HG02678 (cell line): ENCODE measurements around the gene CISTR.

Experiments
- ATAC-seq: cut with Tn5 transposase; IDR thresholded peaks from one replicate; pipeline ENCODE4 v1.9.1; 2021; ENCODE audit warnings: mild to moderate bottlenecking, moderate library complexity; ENCODE audit not compliant: unreplicated experiment

Gene CISTR

GRCh38 chr12:53744751-53745150 is 7.0 kb downstream of the CISTR start:
- ATAC-seq: no peak

GRCh38 chr12:53744130-53744441 is 7.7 kb downstream of the CISTR start:
- no peak for ATAC-seq

- peak; percentile 60 for ATAC-seq
Measured at GRCh38 chr12:53743266-53744129, 8.3 kb downstream of the CISTR start.

- ATAC-seq: no peak
Measured at GRCh38 chr12:53740130-53740491, 11.7 kb downstream of the CISTR start.

GRCh38 chr12:53739214-53740129 is 12.3 kb downstream of the CISTR start:
- no peak for ATAC-seq

- no peak for ATAC-seq
Measured at GRCh38 chr12:53738406-53739213, 13.2 kb downstream of the CISTR start.

GRCh38 chr12:53737951-53738405 is 13.8 kb downstream of the CISTR start:
- ATAC-seq: no peak

GRCh38 chr12:53737093-53737808 is 14.5 kb downstream of the CISTR start:
- no peak for ATAC-seq

- no peak for ATAC-seq
Measured at GRCh38 chr12:53736592-53736991, 15.2 kb downstream of the CISTR start.

- ATAC-seq: no peak
Measured at GRCh38 chr12:53735556-53735955, 16.2 kb downstream of the CISTR start.

GRCh38 chr12:53734425-53734824 is 17.4 kb downstream of the CISTR start:
- ATAC-seq: no peak

- ATAC-seq: no peak
Measured at GRCh38 chr12:53733807-53734200, 18.0 kb downstream of the CISTR start.

- no peak for ATAC-seq
Measured at GRCh38 chr12:53733051-53733806, 18.6 kb downstream of the CISTR start.

GRCh38 chr12:53729644-53730043 is 22.1 kb downstream of the CISTR start:
- ATAC-seq: no peak

GRCh38 chr12:53728206-53728605 is 23.6 kb downstream of the CISTR start:
- no peak for ATAC-seq

- peak; percentile 99 for ATAC-seq
Measured at GRCh38 chr12:53727310-53728041, 24.3 kb downstream of the CISTR start, which contains the start of gene CALCOCO1. Gene CALCOCO1 (minus strand): TSS chr12:53727452. CDS start chr12:53725242, 2,210 bp downstream.

- peak; percentile 0 for ATAC-seq
Measured at GRCh38 chr12:53726946-53727309, 24.9 kb downstream of the CISTR start.

GRCh38 chr12:53726341-53726740 is 25.4 kb downstream of the CISTR start:
- ATAC-seq: no peak

- no peak for ATAC-seq
Measured at GRCh38 chr12:53725824-53726223, 26.0 kb downstream of the CISTR start.
